OCI-LY7 (cell line): ENCODE results near the gene ARL16. TPM values are rescaled to one million over a fixed set of nuclear protein-coding genes. Genes with fewer than 3 reads are reported as not detected.

Experiments
- BruUV-seq: library from RNA; stranded (reverse); fragments of 400-500 nt; replicated peaks from 2 replicates; lab custom pipeline; 2021; lab: Mats Ljungman, UMichigan
- CTCF ChIA-PET: fragments of 300-600 bp; sonication (Branson Sonifier 250); formaldehyde crosslinking; loops from one replicate; lab custom pipeline; 2022; ENCODE audit warnings: antibody characterized with exemption; ENCODE audit not compliant: unreplicated experiment; lab: Charles Lee
- POLR2A ChIA-PET: fragments of 300-600 bp; sonication (Branson Sonifier 250); formaldehyde crosslinking; loops from one replicate; lab custom pipeline; 2022; ENCODE audit warnings: antibody characterized with exemption; lab: Charles Lee
- DNase-seq: peaks from one replicate; pipeline ENCODE4 v3.0.0-alpha.2; 2015; ENCODE audit warnings: low spot score
- H2AFZ ChIP-seq: fragments of 200-600 bp; sonication (generic), shearing (Covaris generic); 2 replicates; pipeline ENCODE4 v1.6.1; 2014; ENCODE audit warnings: mild to moderate bottlenecking, antibody characterized with exemption, low read length, moderate library complexity
- H3K27ac ChIP-seq: fragments of 200-600 bp; sonication (generic); 2 replicates; pipeline ENCODE4 v1.5.1; 2014; ENCODE audit warnings: mixed run types, low read depth, mild to moderate bottlenecking, moderate library complexity, low read length, inconsistent platforms; ENCODE audit not compliant: poor library complexity, severe bottlenecking
- H3K36me3 ChIP-seq: fragments of 200-600 bp; sonication (generic); 2 replicates; pipeline ENCODE4 v1.6.1; 2014; ENCODE audit warnings: mild to moderate bottlenecking, antibody characterized with exemption, low read length, moderate library complexity, mixed read lengths; ENCODE audit not compliant: insufficient read depth
- H3K4me1 ChIP-seq: fragments of 200-600 bp; sonication (generic); 2 replicates; pipeline ENCODE4 v1.5.1; 2014; ENCODE audit warnings: mild to moderate bottlenecking, low read length; ENCODE audit not compliant: insufficient read depth, poor library complexity, severe bottlenecking
- H3K4me2 ChIP-seq: fragments of 200-600 bp; sonication (generic); 2 replicates; pipeline ENCODE4 v1.6.1; 2014; ENCODE audit warnings: mild to moderate bottlenecking, low read length
- H3K4me3 ChIP-seq: fragments of 200-600 bp; sonication (generic); 2 replicates; pipeline ENCODE4 v1.5.1; 2014; ENCODE audit warnings: mild to moderate bottlenecking, low read depth, low read length; ENCODE audit not compliant: poor library complexity, severe bottlenecking
- H3K79me2 ChIP-seq: fragments of 200-600 bp; sonication (generic); 2 replicates; pipeline ENCODE4 v1.6.1; 2016; ENCODE audit warnings: low read depth, mild to moderate bottlenecking, low read length, moderate library complexity, mixed read lengths; ENCODE audit not compliant: insufficient read depth
- H3K9me2 ChIP-seq: fragments of 200-600 bp; sonication (generic); 2 replicates; pipeline ENCODE4 v1.6.1; 2016; ENCODE audit warnings: mild to moderate bottlenecking, low read length, mixed read lengths; ENCODE audit not compliant: insufficient read depth
- H3K9me3 ChIP-seq: fragments of 200-600 bp; sonication (generic); 2 replicates; pipeline ENCODE4 v1.6.1; 2014; ENCODE audit warnings: mild to moderate bottlenecking, mixed run types, low read length, mixed read lengths
- H4K20me1 ChIP-seq: fragments of 200-600 bp; sonication (generic); 2 replicates; pipeline ENCODE4 v1.6.1; 2014; ENCODE audit warnings: mild to moderate bottlenecking, antibody characterized with exemption, low read length, moderate library complexity, mixed read lengths; ENCODE audit not compliant: insufficient read depth
- EZH2phosphoT487 ChIP-seq: fragments of 200-600 bp; sonication (generic); IDR thresholded peaks from 2 replicates; pipeline ENCODE4 v1.6.1; 2018; ENCODE audit warnings: low read depth, borderline replicate concordance, mild to moderate bottlenecking, mixed run types, antibody characterized with exemption, low read length, moderate library complexity, mixed read lengths
- intact Hi-C: fragments of 100-400 bp; cut with micrococcal nuclease; formaldehyde crosslinking; loops from one replicate; pipeline ENCODE4 v1.10.0; 2022; ENCODE audit not compliant: unreplicated experiment
- total RNA-seq, 2 experiments: library from RNA; depleted of rRNA in 1 of 2; stranded (reverse); fragments of >200 nt in 1 of 2; shearing (Covaris generic) in 1 of 2; gene quantifications; 2 replicates each; pipeline ENCODE4 v1.2.3, GENCODE V29; 2014 to 2022
- TF ChIP-seq, protein P1 (sequence below): fragments of 200-600 bp; sonication (generic); conservative IDR thresholded peaks from 2 replicates; pipeline ENCODE4 v1.5.1; 2014; ENCODE audit warnings: mild to moderate bottlenecking, antibody characterized with exemption, low read length, moderate library complexity, mixed read lengths

Gene ARL16
- total RNA-seq, 2 experiments from 2014 or later = 49.8 to 86.1 TPM

GRCh38 chr17:81644976-81645952 is 38.3 kb downstream of the ARL16 start:
- Histone ChIP-seq H3K36me3 (no peaks in the 10 kb centered on the region), H3K79me2 (no peaks in the 10 kb centered on the region), H3K9me2 (no peaks in the 10 kb centered on the region), H3K27ac (no peak overlapping the region), H3K4me2 (no peak overlapping the region), H4K20me1 (no peaks in the 10 kb centered on the region), H3K4me1 (no peaks in the 10 kb centered on the region), H3K9me3 (no peaks in the 10 kb centered on the region), H2AFZ (no peak overlapping the region), H3K4me3 (no peak overlapping the region)
- no peak for TF ChIP-seq EZH2phosphoT487
- TF ChIP-seq, protein P1, sequence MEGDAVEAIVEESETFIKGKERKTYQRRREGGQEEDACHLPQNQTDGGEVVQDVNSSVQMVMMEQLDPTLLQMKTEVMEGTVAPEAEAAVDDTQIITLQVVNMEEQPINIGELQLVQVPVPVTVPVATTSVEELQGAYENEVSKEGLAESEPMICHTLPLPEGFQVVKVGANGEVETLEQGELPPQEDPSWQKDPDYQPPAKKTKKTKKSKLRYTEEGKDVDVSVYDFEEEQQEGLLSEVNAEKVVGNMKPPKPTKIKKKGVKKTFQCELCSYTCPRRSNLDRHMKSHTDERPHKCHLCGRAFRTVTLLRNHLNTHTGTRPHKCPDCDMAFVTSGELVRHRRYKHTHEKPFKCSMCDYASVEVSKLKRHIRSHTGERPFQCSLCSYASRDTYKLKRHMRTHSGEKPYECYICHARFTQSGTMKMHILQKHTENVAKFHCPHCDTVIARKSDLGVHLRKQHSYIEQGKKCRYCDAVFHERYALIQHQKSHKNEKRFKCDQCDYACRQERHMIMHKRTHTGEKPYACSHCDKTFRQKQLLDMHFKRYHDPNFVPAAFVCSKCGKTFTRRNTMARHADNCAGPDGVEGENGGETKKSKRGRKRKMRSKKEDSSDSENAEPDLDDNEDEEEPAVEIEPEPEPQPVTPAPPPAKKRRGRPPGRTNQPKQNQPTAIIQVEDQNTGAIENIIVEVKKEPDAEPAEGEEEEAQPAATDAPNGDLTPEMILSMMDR = no peak
- DNase-seq = no peak
- ChIA-PET CTCF (no interaction called here), POLR2A (no interaction called here)
- BruUV-seq = no TSS peak
- intact Hi-C loops = no loop called here

GRCh38 chr17:81644496-81644895 is 39.1 kb downstream of the ARL16 start:
- no peaks in the 10 kb centered on the region for H3K36me3 ChIP-seq
- H4K20me1 ChIP-seq = no peaks in the 10 kb centered on the region
- H3K9me3 ChIP-seq = no peaks in the 10 kb centered on the region
- intact Hi-C loops = no loop called here
- H3K4me3 ChIP-seq = no peak overlapping the region
- H2AFZ ChIP-seq = no peak overlapping the region
- H3K9me2 ChIP-seq = no peaks in the 10 kb centered on the region
- H3K27ac ChIP-seq = no peak overlapping the region
- POLR2A ChIA-PET = no interaction called here
- DNase-seq = no peak
- CTCF ChIA-PET = no interaction called here
- H3K79me2 ChIP-seq = no peaks in the 10 kb centered on the region
- BruUV-seq = no TSS peak
- TF ChIP-seq, protein P1 = no peak
- TF ChIP-seq EZH2phosphoT487 = no peak
- no peak overlapping the region for H3K4me2 ChIP-seq
- no peaks in the 10 kb centered on the region for H3K4me1 ChIP-seq
